ENCODE measurements around the gene EIF5.

EIF5 gene

GRCh38 chr14:103337794-103338193 is 3.8 kb downstream of the EIF5 start:
- Histone ChIP-seq H3K9ac (ENCODE audit: low read length) (no peak overlapping the region), H3K27me3 (ENCODE audit: insufficient read depth, low read length, poor library complexity) (no peaks in the 10 kb centered on the region), H3K79me1 (ENCODE audit: low read length) (peaks cover 22% of the 10 kb centered on the region), H3K4me1 (ENCODE audit: control insufficient read depth, low read depth, low read length) (peaks cover 3% of the 10 kb centered on the region), H3K79me2 (ENCODE audit: control insufficient read depth, insufficient read depth, low read length) (peaks cover 24% of the 10 kb centered on the region), H3K4me3 (ENCODE audit: low read length) (no peak overlapping the region), H2BK5ac (ENCODE audit: low read length) (no peak overlapping the region), H3K36me3 (ENCODE audit: control insufficient read depth, insufficient read depth, low read length) (peaks cover 36% of the 10 kb centered on the region), H3K23ac (ENCODE audit: low read length) (no peak overlapping the region), H4K5ac (ENCODE audit: low read length) (no peak overlapping the region), H3K4ac (ENCODE audit: low read depth, low read length) (no peak overlapping the region), H2AK5ac (ENCODE audit: low read length) (no peak overlapping the region), H2BK15ac (replicated peaks; ENCODE audit: low read depth) (no peak overlapping the region), H3K27ac (ENCODE audit: low read depth, low read length) (no peak overlapping the region), H3K18ac (ENCODE audit: low read length) (no peak overlapping the region), H3K56ac (ENCODE audit: low read length) (no peak overlapping the region), H2BK120ac (ENCODE audit: low read depth, low read length) (no peak overlapping the region), H3K4me2 (ENCODE audit: low read length) (no peak overlapping the region), H4K8ac (ENCODE audit: low read depth, low read length) (no peak overlapping the region)
- no peak for DNase-seq
- WGBS (ENCODE audit: extremely low coverage, insufficient coverage, low lambda C conversion rate) = no CpG with 5 or more reads among the region's 3 CpGs

GRCh38 chr14:103339561-103339960 is 5.5 kb downstream of the EIF5 start:
- Histone ChIP-seq H3K4me2 (ENCODE audit: low read length) (no peak overlapping the region), H3K4me1 (ENCODE audit: control insufficient read depth, low read depth, low read length) (peaks cover 3% of the 10 kb centered on the region), H3K23ac (ENCODE audit: low read length) (no peak overlapping the region), H3K4me3 (ENCODE audit: low read length) (no peak overlapping the region), H3K4ac (ENCODE audit: low read depth, low read length) (no peak overlapping the region), H3K27me3 (ENCODE audit: insufficient read depth, low read length, poor library complexity) (no peaks in the 10 kb centered on the region), H3K27ac (ENCODE audit: low read depth, low read length) (no peak overlapping the region), H3K36me3 (ENCODE audit: control insufficient read depth, insufficient read depth, low read length) (peaks cover 41% of the 10 kb centered on the region), H3K79me2 (ENCODE audit: control insufficient read depth, insufficient read depth, low read length) (peaks cover 20% of the 10 kb centered on the region), H3K56ac (ENCODE audit: low read length) (no peak overlapping the region), H2BK15ac (replicated peaks; ENCODE audit: low read depth) (no peak overlapping the region), H3K79me1 (ENCODE audit: low read length) (peaks cover 22% of the 10 kb centered on the region), H2BK5ac (ENCODE audit: low read length) (no peak overlapping the region), H2AK5ac (ENCODE audit: low read length) (no peak overlapping the region), H2BK120ac (ENCODE audit: low read depth, low read length) (no peak overlapping the region), H4K8ac (ENCODE audit: low read depth, low read length) (no peak overlapping the region), H3K9ac (ENCODE audit: low read length) (no peak overlapping the region), H4K5ac (ENCODE audit: low read length) (no peak overlapping the region), H3K18ac (ENCODE audit: low read length) (no peak overlapping the region)
- DNase-seq = no peak
- WGBS (ENCODE audit: extremely low coverage, insufficient coverage, low lambda C conversion rate) = no CpG with 5 or more reads among the region's 6 CpGs

- peaks cover 10% of the 10 kb centered on the region for H3K79me2 ChIP-seq (ENCODE audit: control insufficient read depth, insufficient read depth, low read length)
- H2BK5ac ChIP-seq (ENCODE audit: low read length) = no peak overlapping the region
- no CpG with 5 or more reads among the region's 6 CpGs for WGBS (ENCODE audit: extremely low coverage, insufficient coverage, low lambda C conversion rate)
- no peak overlapping the region for H4K5ac ChIP-seq (ENCODE audit: low read length)
- H3K4me3 ChIP-seq (ENCODE audit: low read length) = no peak overlapping the region
- H3K27ac ChIP-seq (ENCODE audit: low read depth, low read length) = no peak overlapping the region
- H3K36me3 ChIP-seq (ENCODE audit: control insufficient read depth, insufficient read depth, low read length) = peaks cover 41% of the 10 kb centered on the region
- no peak overlapping the region for H4K8ac ChIP-seq (ENCODE audit: low read depth, low read length)
- no peak overlapping the region for H3K4ac ChIP-seq (ENCODE audit: low read depth, low read length)
- H3K9ac ChIP-seq (ENCODE audit: low read length) = no peak overlapping the region
- H2AK5ac ChIP-seq (ENCODE audit: low read length) = no peak overlapping the region
- no peak overlapping the region for H3K18ac ChIP-seq (ENCODE audit: low read length)
- H3K79me1 ChIP-seq (ENCODE audit: low read length) = peaks cover 20% of the 10 kb centered on the region
- no peak overlapping the region for H3K4me2 ChIP-seq (ENCODE audit: low read length)
- H3K23ac ChIP-seq (ENCODE audit: low read length) = no peak overlapping the region
- no peak for DNase-seq
- H3K56ac ChIP-seq (ENCODE audit: low read length) = no peak overlapping the region
- no peak overlapping the region for H2BK15ac ChIP-seq (replicated peaks; ENCODE audit: low read depth)
- no peak overlapping the region for H2BK120ac ChIP-seq (ENCODE audit: low read depth, low read length)
- no peaks in the 10 kb centered on the region for H3K27me3 ChIP-seq (ENCODE audit: insufficient read depth, low read length, poor library complexity)
- H3K4me1 ChIP-seq (ENCODE audit: control insufficient read depth, low read depth, low read length) = peaks cover 3% of the 10 kb centered on the region
Measured at GRCh38 chr14:103340480-103341212, 6.6 kb downstream of the EIF5 start.

- H3K4me1 ChIP-seq (ENCODE audit: control insufficient read depth, low read depth, low read length) = no peaks in the 10 kb centered on the region
- no peak overlapping the region for H2BK120ac ChIP-seq (ENCODE audit: low read depth, low read length)
- no peak overlapping the region for H2BK15ac ChIP-seq (replicated peaks; ENCODE audit: low read depth)
- no peak overlapping the region for H2AK5ac ChIP-seq (ENCODE audit: low read length)
- H3K27ac ChIP-seq (ENCODE audit: low read depth, low read length) = no peak overlapping the region
- H3K23ac ChIP-seq (ENCODE audit: low read length) = no peak overlapping the region
- H2BK5ac ChIP-seq (ENCODE audit: low read length) = no peak overlapping the region
- H3K18ac ChIP-seq (ENCODE audit: low read length) = no peak overlapping the region
- no peak overlapping the region for H3K4me2 ChIP-seq (ENCODE audit: low read length)
- H3K36me3 ChIP-seq (ENCODE audit: control insufficient read depth, insufficient read depth, low read length) = peaks cover 37% of the 10 kb centered on the region
- no peak overlapping the region for H3K9ac ChIP-seq (ENCODE audit: low read length)
- no CpG with 5 or more reads among the region's 5 CpGs for WGBS (ENCODE audit: extremely low coverage, insufficient coverage, low lambda C conversion rate)
- no peak for DNase-seq
- no peak overlapping the region for H4K5ac ChIP-seq (ENCODE audit: low read length)
- no peaks in the 10 kb centered on the region for H3K27me3 ChIP-seq (ENCODE audit: insufficient read depth, low read length, poor library complexity)
- peaks cover 1% of the 10 kb centered on the region for H3K79me2 ChIP-seq (ENCODE audit: control insufficient read depth, insufficient read depth, low read length)
- H3K4ac ChIP-seq (ENCODE audit: low read depth, low read length) = no peak overlapping the region
- H3K4me3 ChIP-seq (ENCODE audit: low read length) = no peak overlapping the region
- no peak overlapping the region for H4K8ac ChIP-seq (ENCODE audit: low read depth, low read length)
- peaks cover 14% of the 10 kb centered on the region for H3K79me1 ChIP-seq (ENCODE audit: low read length)
- H3K56ac ChIP-seq (ENCODE audit: low read length) = no peak overlapping the region
Measured at GRCh38 chr14:103341250-103342129, 7.5 kb downstream of the EIF5 start.

GRCh38 chr14:103343164-103343879 is 9.3 kb downstream of the EIF5 start:
- H4K5ac ChIP-seq (ENCODE audit: low read length) = no peak overlapping the region
- no peak overlapping the region for H2BK15ac ChIP-seq (replicated peaks; ENCODE audit: low read depth)
- no peak overlapping the region for H3K4me3 ChIP-seq (ENCODE audit: low read length)
- no peak overlapping the region for H3K27ac ChIP-seq (ENCODE audit: low read depth, low read length)
- no peaks in the 10 kb centered on the region for H3K79me2 ChIP-seq (ENCODE audit: control insufficient read depth, insufficient read depth, low read length)
- no peak overlapping the region for H3K9ac ChIP-seq (ENCODE audit: low read length)
- H3K18ac ChIP-seq (ENCODE audit: low read length) = no peak overlapping the region
- H3K4me1 ChIP-seq (ENCODE audit: control insufficient read depth, low read depth, low read length) = no peaks in the 10 kb centered on the region
- no peaks in the 10 kb centered on the region for H3K27me3 ChIP-seq (ENCODE audit: insufficient read depth, low read length, poor library complexity)
- H3K4ac ChIP-seq (ENCODE audit: low read depth, low read length) = no peak overlapping the region
- peaks cover 24% of the 10 kb centered on the region for H3K36me3 ChIP-seq (ENCODE audit: control insufficient read depth, insufficient read depth, low read length)
- no peak overlapping the region for H2BK5ac ChIP-seq (ENCODE audit: low read length)
- no peak overlapping the region for H3K4me2 ChIP-seq (ENCODE audit: low read length)
- H3K56ac ChIP-seq (ENCODE audit: low read length) = no peak overlapping the region
- H3K79me1 ChIP-seq (ENCODE audit: low read length) = peaks cover 6% of the 10 kb centered on the region
- no peak overlapping the region for H2BK120ac ChIP-seq (ENCODE audit: low read depth, low read length)
- H2AK5ac ChIP-seq (ENCODE audit: low read length) = no peak overlapping the region
- H4K8ac ChIP-seq (ENCODE audit: low read depth, low read length) = no peak overlapping the region
- WGBS (ENCODE audit: extremely low coverage, insufficient coverage, low lambda C conversion rate) = no CpG with 5 or more reads among the region's 4 CpGs
- no peak overlapping the region for H3K23ac ChIP-seq (ENCODE audit: low read length)
- DNase-seq = no peak
